Naive thymus-derived CD4-positive, alpha-beta T cell (primary cell): Measurements from ENCODE around the gene WFS1. TPM values are rescaled to one million over a fixed set of nuclear protein-coding genes. Genes with fewer than 3 reads are reported as not detected.
A peak's percentile ranks its signal among the peaks of the same experiment; 100 is the strongest.

Experiments
- ATAC-seq: fragments of 150-1000 bp; cut with Tn5 transposase; 2 replicates; pipeline ENCODE4 v1.10.0; 2021; ENCODE audit warnings: mild to moderate bottlenecking, moderate library complexity
- CTCF ChIA-PET: fragments of 350-600 bp; sonication (Branson Sonifier 250); formaldehyde crosslinking; loops from one replicate; lab custom pipeline; 2021; ENCODE audit warnings: antibody characterized with exemption; lab: Charles Lee
- POLR2A ChIA-PET: fragments of 350-600 bp; sonication (Branson Sonifier 250); formaldehyde crosslinking; loops from one replicate; lab custom pipeline; 2021; ENCODE audit warnings: antibody characterized with exemption, inconsistent platforms; lab: Charles Lee
- DNase-seq, 9 donors: peaks; one replicate each; pipeline versions ENCODE4 v3.0.0 to v3.0.0-alpha.2; 2020 to 2022; ENCODE audit warnings: mixed read lengths in 1 of 9
- H3K27ac ChIP-seq: one replicate; pipeline ENCODE4 v1.7.0; 2013; ENCODE audit warnings: mild to moderate bottlenecking, low read depth, low read length, moderate library complexity
- H3K27me3 ChIP-seq, 2 donors: one replicate each; pipeline ENCODE4 v1.7.0; 2013; ENCODE audit warnings: low read length in 2 of 2, mild to moderate bottlenecking in 2 of 2, moderate library complexity in 2 of 2; ENCODE audit not compliant: control insufficient read depth in 2 of 2, insufficient read depth in 2 of 2
- H3K36me3 ChIP-seq, 3 experiments: 1 replicate in 2 of 3; 2 replicates in 1 of 3; pipeline ENCODE4 v1.7.0; 2013; ENCODE audit warnings: low read length in 3 of 3, mild to moderate bottlenecking in 3 of 3, moderate library complexity in 1 of 3; ENCODE audit not compliant: insufficient read depth in 3 of 3, control insufficient read depth in 2 of 3
- H3K4me1 ChIP-seq, 2 donors: one replicate each; pipeline ENCODE4 v1.7.0; 2013; ENCODE audit warnings: low read length in 2 of 2, mild to moderate bottlenecking in 2 of 2, moderate library complexity in 1 of 2; ENCODE audit not compliant: control insufficient read depth in 2 of 2, insufficient read depth in 2 of 2
- H3K4me3 ChIP-seq: 2 replicates; pipeline ENCODE4 v1.7.0; 2013; ENCODE audit warnings: mild to moderate bottlenecking, low read length
- H3K9me3 ChIP-seq, 3 experiments: 1 replicate in 2 of 3; 2 replicates in 1 of 3; pipeline ENCODE4 v1.7.0; 2013; ENCODE audit warnings: low read length in 3 of 3; ENCODE audit not compliant: control insufficient read depth in 2 of 3
- H3K27ac Mint-ChIP-seq, 9 donors: one replicate each; pipeline ENCODE4 v1.8.0; 2020 to 2022; ENCODE audit warnings: mixed read lengths in 9 of 9, mild to moderate bottlenecking in 8 of 9, moderate library complexity in 5 of 9, inconsistent platforms in 2 of 9
- H3K27me3 Mint-ChIP-seq, 5 donors: one replicate each; pipeline ENCODE4 v1.8.0; 2021 to 2022; ENCODE audit warnings: mixed read lengths in 5 of 5, mild to moderate bottlenecking in 1 of 5
- H3K36me3 Mint-ChIP-seq, 5 donors: one replicate each; pipeline ENCODE4 v1.8.0; 2020 to 2022; ENCODE audit warnings: mixed read lengths in 5 of 5, mild to moderate bottlenecking in 3 of 5, inconsistent platforms in 1 of 5
- H3K4me1 Mint-ChIP-seq, 7 donors: one replicate each; pipeline ENCODE4 v1.8.0; 2020 to 2022; ENCODE audit warnings: mixed read lengths in 7 of 7, mild to moderate bottlenecking in 3 of 7, inconsistent platforms in 1 of 7
- H3K4me3 Mint-ChIP-seq, 10 donors: one replicate each; pipeline ENCODE4 v1.8.0; 2020 to 2022; ENCODE audit warnings: mild to moderate bottlenecking in 10 of 10, mixed read lengths in 10 of 10, moderate library complexity in 6 of 10, inconsistent platforms in 2 of 10
- H3K9me3 Mint-ChIP-seq, 11 donors: one replicate each; pipeline ENCODE4 v1.8.0; 2020 to 2022; ENCODE audit warnings: mixed read lengths in 11 of 11, mild to moderate bottlenecking in 4 of 11, inconsistent platforms in 1 of 11, moderate library complexity in 1 of 11
- intact Hi-C, 2 donors: fragments of 100-400 bp; cut with micrococcal nuclease; formaldehyde crosslinking; loops; one replicate each; pipeline ENCODE4 v1.15.1; 2023
- polyA plus RNA-seq, 2 donors: library from polyadenylated mRNA; unstranded; fragments of 300-500 nt; fragmentation: Illumina TruSeq; gene quantifications; one replicate each; pipeline ENCODE4 v1.2.3, GENCODE V29; 2021
- total RNA-seq, 6 experiments: library from RNA in 5 of 6; stranded (reverse) in 5 of 6; gene quantifications; 1 replicate in 5 of 6; 2 replicates in 1 of 6; pipeline ENCODE4 v1.2.3 and lab custom pipeline; 2021 to 2026

WFS1 gene
- total and polyA plus RNA-seq, 7 experiments from 2014 or later = 2.8 to 6.7 (median 4.4) TPM

DNA sequence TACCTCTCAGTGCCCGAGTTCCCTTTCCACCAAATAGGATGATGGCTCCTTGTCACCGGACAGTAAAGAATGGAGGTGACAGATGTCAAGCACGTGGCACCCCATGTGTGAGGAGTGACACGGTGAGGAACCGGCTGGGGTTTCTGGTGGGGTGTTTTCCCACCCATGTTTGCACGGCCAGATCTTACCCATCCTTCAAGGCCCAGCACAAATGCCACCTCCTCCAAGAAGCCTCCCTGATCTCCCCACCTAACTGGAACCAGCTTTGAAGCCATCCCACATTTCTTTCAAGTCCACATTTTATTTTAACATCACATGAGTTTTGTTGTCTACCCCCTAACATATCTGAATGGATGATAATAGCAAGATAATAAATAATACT lies 63.0 kb downstream of the WFS1 start:
- DNase-seq (no peak), ATAC-seq (no peak)
- ChIA-PET CTCF (interaction anchor here (0.6 to 8.9 kb wide), 2 partner anchors 76 to 81 kb away, joined by 3 to 109 read pairs; no protein-coding TSS in a partner anchor), POLR2A (no interaction called here)
- intact Hi-C loops = loop anchor here (5.0 to 10.0 kb wide), 2 partner anchors 212 to 540 kb away; no protein-coding TSS in a partner anchor
- H3K4me3 ChIP-seq = no peak overlapping the region
- H3K27ac Mint-ChIP-seq = no peak overlapping the region
- H3K27me3 ChIP-seq = peaks cover 0 to 3% of the 10 kb centered on the region in 2 donors
- no peaks in the 10 kb centered on the region for H3K36me3 ChIP-seq
- peaks cover 0 to 11% (median 0%) of the 10 kb centered on the region in 3 experiments for H3K9me3 ChIP-seq
- H3K9me3 Mint-ChIP-seq = peaks cover 0 to 29% (median 0%) of the 10 kb centered on the region in 11 donors
- no peaks in the 10 kb centered on the region for H3K36me3 Mint-ChIP-seq
- H3K4me1 ChIP-seq = peaks cover 0 to 3% of the 10 kb centered on the region in 2 donors
- H3K4me1 Mint-ChIP-seq = peaks cover 0 to 11% (median 4%) of the 10 kb centered on the region in 7 donors
- no peak overlapping the region for H3K27ac ChIP-seq
- peaks cover 20 to 40% (median 29%) of the 10 kb centered on the region in 5 donors for H3K27me3 Mint-ChIP-seq
- no peak overlapping the region for H3K4me3 Mint-ChIP-seq

- peaks cover 0 to 12% of the 10 kb centered on the region in 2 donors for H3K4me1 ChIP-seq
- intact Hi-C loops = loop anchor here (5.0 to 10.0 kb wide), 2 partner anchors 211 to 539 kb away; no protein-coding TSS in a partner anchor
- no peak overlapping the region for H3K27ac ChIP-seq
- POLR2A ChIA-PET = no interaction called here
- Mint-ChIP-seq H3K4me1 (peaks cover 4 to 16% (median 10%) of the 10 kb centered on the region in 7 donors), H3K36me3 (no peaks in the 10 kb centered on the region), H3K9me3 (peaks cover 0 to 29% (median 0%) of the 10 kb centered on the region in 11 donors), H3K27me3 (peaks cover 29 to 40% (median 34%) of the 10 kb centered on the region in 5 donors), H3K27ac (peak overlapping the region in 1 of 9 donors; percentile 41), H3K4me3 (no peak overlapping the region)
- H3K4me3 ChIP-seq = no peak overlapping the region
- no peak for DNase-seq
- H3K27me3 ChIP-seq = no peaks in the 10 kb centered on the region
- H3K36me3 ChIP-seq = no peaks in the 10 kb centered on the region
- no peak for ATAC-seq
- CTCF ChIA-PET = interaction anchor here (0.6 to 8.9 kb wide), 2 partner anchors 75 to 82 kb away, joined by 3 to 109 read pairs; no protein-coding TSS in a partner anchor
- H3K9me3 ChIP-seq = peaks cover 0 to 11% (median 0%) of the 10 kb centered on the region in 3 experiments
These were observed 63.9 kb downstream of the WFS1 start for GRCh38 chr4:6333301-6334202.

DNA sequence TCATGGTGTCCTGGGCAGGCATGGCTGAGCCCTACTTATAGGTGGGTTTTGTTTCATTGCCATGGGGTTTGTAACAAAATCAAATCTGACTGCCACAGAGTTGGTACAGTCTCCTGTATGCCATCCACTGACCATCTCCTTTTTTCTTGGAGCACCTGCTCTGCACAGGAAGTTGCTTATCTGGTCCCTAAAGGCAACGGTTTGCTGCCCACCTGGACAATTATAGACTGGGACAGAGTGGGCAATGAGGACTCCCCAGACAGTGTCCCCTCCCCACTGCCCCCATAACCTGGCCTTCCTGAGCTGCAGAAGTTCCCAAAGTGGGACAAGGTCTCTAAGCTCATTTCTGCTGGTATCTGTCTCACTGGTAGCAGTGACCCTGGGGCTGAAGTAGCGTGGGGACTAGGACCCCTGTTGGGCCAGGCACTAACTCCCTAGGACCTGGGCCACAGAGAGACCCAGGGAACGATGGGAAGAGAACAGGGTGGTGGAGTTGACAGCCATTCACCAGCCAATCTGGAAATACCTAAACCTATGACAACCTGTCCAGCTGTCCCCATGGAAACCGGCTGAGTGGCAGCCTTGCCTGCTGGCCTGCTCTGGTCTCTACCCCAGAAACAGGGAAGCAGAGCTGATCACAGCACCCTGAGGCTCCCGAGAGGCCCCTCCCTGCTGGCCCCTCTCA lies 64.7 kb downstream of the WFS1 start:
- intact Hi-C loops = loop anchor here (5.0 to 10.0 kb wide), 2 partner anchors 210 to 538 kb away; no protein-coding TSS in a partner anchor
- no peak for DNase-seq
- CTCF ChIA-PET = interaction anchor here (8.9 kb wide), 1 partner anchor 83 kb away, joined by 109 read pairs; no protein-coding TSS in a partner anchor

GRCh38 chr4:6335040-6335590 lies 65.5 kb downstream of the WFS1 start:
- POLR2A ChIA-PET = no interaction called here
- no peaks in the 10 kb centered on the region for H3K36me3 Mint-ChIP-seq
- no peaks in the 10 kb centered on the region for H3K27me3 ChIP-seq
- peaks cover 37 to 53% (median 44%) of the 10 kb centered on the region in 5 donors for H3K27me3 Mint-ChIP-seq
- no peak overlapping the region for H3K27ac ChIP-seq
- no peaks in the 10 kb centered on the region for H3K36me3 ChIP-seq
- peak overlapping the region in 2 of 9 donors; percentile 8 to 36 for H3K27ac Mint-ChIP-seq
- no peak for ATAC-seq
- peaks cover 0 to 11% (median 0%) of the 10 kb centered on the region in 3 experiments for H3K9me3 ChIP-seq
- DNase-seq = no peak
- peaks cover 4 to 22% (median 12%) of the 10 kb centered on the region in 7 donors for H3K4me1 Mint-ChIP-seq
- intact Hi-C loops = loop anchor here in 1 of 2 donors (10.0 kb wide), 1 partner anchor 210 kb away; no protein-coding TSS in a partner anchor
- H3K4me3 ChIP-seq = no peak overlapping the region
- peaks cover 0 to 16% of the 10 kb centered on the region in 2 donors for H3K4me1 ChIP-seq
- CTCF ChIA-PET = interaction anchor here (0.6 to 8.9 kb wide), 2 partner anchors 83 to 189 kb away, joined by 3 to 109 read pairs; no protein-coding TSS in a partner anchor
- peaks cover 0 to 29% (median 0%) of the 10 kb centered on the region in 11 donors for H3K9me3 Mint-ChIP-seq
- no peak overlapping the region for H3K4me3 Mint-ChIP-seq

More for the DNA sequence above, 64.7 kb downstream of the WFS1 start:
- Mint-ChIP-seq H3K27me3 (peaks cover 35 to 46% (median 39%) of the 10 kb centered on the region in 5 donors), H3K36me3 (no peaks in the 10 kb centered on the region), H3K4me1 (peaks cover 4 to 21% (median 12%) of the 10 kb centered on the region in 7 donors), H3K27ac (no peak overlapping the region), H3K4me3 (no peak overlapping the region), H3K9me3 (peaks cover 0 to 29% (median 0%) of the 10 kb centered on the region in 11 donors)
- Histone ChIP-seq H3K9me3 (peaks cover 0 to 11% (median 0%) of the 10 kb centered on the region in 3 experiments), H3K4me1 (peaks cover 0 to 16% of the 10 kb centered on the region in 2 donors), H3K27me3 (no peaks in the 10 kb centered on the region), H3K27ac (no peak overlapping the region), H3K36me3 (no peaks in the 10 kb centered on the region), H3K4me3 (no peak overlapping the region)
- ATAC-seq = no peak
- POLR2A ChIA-PET = no interaction called here

GRCh38 chr4:6336166-6336565 lies 66.5 kb downstream of the WFS1 start:
- H3K36me3 Mint-ChIP-seq = no peaks in the 10 kb centered on the region
- DNase-seq = no peak
- no peak overlapping the region for H3K4me3 ChIP-seq
- no peaks in the 10 kb centered on the region for H3K36me3 ChIP-seq
- H3K27me3 Mint-ChIP-seq = peaks cover 44 to 62% (median 51%) of the 10 kb centered on the region in 5 donors
- H3K9me3 ChIP-seq = peaks cover 0 to 11% (median 0%) of the 10 kb centered on the region in 3 experiments
- POLR2A ChIA-PET = no interaction called here
- CTCF ChIA-PET = no interaction called here
- no peak overlapping the region for H3K27ac Mint-ChIP-seq
- H3K4me1 ChIP-seq = peaks cover 0 to 16% of the 10 kb centered on the region in 2 donors
- ATAC-seq = no peak
- no peak overlapping the region for H3K4me3 Mint-ChIP-seq
- intact Hi-C loops = loop anchor here in 1 of 2 donors (10.0 kb wide), 1 partner anchor 209 kb away; no protein-coding TSS in a partner anchor
- H3K4me1 Mint-ChIP-seq = peaks cover 4 to 22% (median 12%) of the 10 kb centered on the region in 7 donors
- peaks cover 0 to 29% (median 0%) of the 10 kb centered on the region in 11 donors for H3K9me3 Mint-ChIP-seq
- H3K27me3 ChIP-seq = no peaks in the 10 kb centered on the region
- no peak overlapping the region for H3K27ac ChIP-seq
